Measurements from ENCODE around the gene PTPRS. TPM values are rescaled to one million over a fixed set of nuclear protein-coding genes. Genes with fewer than 3 reads are reported as not detected.

Gene PTPRS
- total and polyA plus RNA-seq, 4 donors, result 10.9 to 96.7 (median 46.4) TPM

DNA sequence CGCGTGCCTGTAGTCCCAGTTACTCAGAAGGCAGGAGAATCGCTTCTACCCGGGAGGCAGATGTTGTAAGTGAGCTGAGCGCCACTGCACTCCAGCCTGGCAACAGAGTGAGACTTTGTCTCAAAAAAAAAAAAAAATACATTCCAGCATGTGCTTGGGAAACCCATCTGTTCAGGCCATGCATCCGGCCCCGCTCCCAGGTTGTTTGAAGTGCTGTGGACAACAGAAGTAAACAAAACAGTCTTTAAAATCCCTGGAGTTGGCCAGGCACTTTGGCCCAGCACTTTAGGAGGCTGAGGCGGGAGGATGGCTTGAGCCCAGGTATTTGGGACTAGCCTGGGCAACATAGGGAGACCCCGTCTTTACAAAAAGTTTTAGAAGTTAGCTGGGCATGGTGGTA, 3.2 kb upstream of the PTPRS start:
- TF ChIP-seq, protein P1, sequence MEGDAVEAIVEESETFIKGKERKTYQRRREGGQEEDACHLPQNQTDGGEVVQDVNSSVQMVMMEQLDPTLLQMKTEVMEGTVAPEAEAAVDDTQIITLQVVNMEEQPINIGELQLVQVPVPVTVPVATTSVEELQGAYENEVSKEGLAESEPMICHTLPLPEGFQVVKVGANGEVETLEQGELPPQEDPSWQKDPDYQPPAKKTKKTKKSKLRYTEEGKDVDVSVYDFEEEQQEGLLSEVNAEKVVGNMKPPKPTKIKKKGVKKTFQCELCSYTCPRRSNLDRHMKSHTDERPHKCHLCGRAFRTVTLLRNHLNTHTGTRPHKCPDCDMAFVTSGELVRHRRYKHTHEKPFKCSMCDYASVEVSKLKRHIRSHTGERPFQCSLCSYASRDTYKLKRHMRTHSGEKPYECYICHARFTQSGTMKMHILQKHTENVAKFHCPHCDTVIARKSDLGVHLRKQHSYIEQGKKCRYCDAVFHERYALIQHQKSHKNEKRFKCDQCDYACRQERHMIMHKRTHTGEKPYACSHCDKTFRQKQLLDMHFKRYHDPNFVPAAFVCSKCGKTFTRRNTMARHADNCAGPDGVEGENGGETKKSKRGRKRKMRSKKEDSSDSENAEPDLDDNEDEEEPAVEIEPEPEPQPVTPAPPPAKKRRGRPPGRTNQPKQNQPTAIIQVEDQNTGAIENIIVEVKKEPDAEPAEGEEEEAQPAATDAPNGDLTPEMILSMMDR (IDR thresholded peaks at IDR 0.05; ENCODE audit: control extremely low read depth, extremely low read depth), result no peak
- H3K27ac ChIP-seq (ENCODE audit: low read depth in 1 of 2, low read length in 1 of 2), result no peak overlapping the region
- ATAC-seq (ENCODE audit: insufficient read depth, low FRiP score), result no peak
- DNase-seq, result peak; percentile 31 to 38 (median 36)
- H3K4me3 ChIP-seq, result no peak overlapping the region
- 48 to 66% methylated on average over 9 of the region's 9 CpGs for WGBS, 2 donors
- peaks cover 7 to 18% (median 8%) of the 10 kb centered on the region in 3 donors for H3K27me3 ChIP-seq (ENCODE audit: control insufficient read depth in 3 of 3, insufficient read depth in 3 of 3, low read length in 2 of 3)
- H3K36me3 ChIP-seq (ENCODE audit: control insufficient read depth in 4 of 4, insufficient read depth in 4 of 4, low read length in 4 of 4), result no peaks in the 10 kb centered on the region
- peaks cover 0 to 5% (median 4%) of the 10 kb centered on the region in 5 donors for H3K4me1 ChIP-seq (ENCODE audit: control insufficient read depth in 5 of 5, insufficient read depth in 5 of 5, low read length in 5 of 5)
- H3K9ac ChIP-seq (ENCODE audit: insufficient read depth in 1 of 2, low read length in 2 of 2), result no peak overlapping the region
- peaks cover 0 to 3% (median 0%) of the 10 kb centered on the region in 4 donors for H3K9me3 ChIP-seq (ENCODE audit: control insufficient read depth in 4 of 4, insufficient read depth in 3 of 4, low read length in 3 of 4)

DNA sequence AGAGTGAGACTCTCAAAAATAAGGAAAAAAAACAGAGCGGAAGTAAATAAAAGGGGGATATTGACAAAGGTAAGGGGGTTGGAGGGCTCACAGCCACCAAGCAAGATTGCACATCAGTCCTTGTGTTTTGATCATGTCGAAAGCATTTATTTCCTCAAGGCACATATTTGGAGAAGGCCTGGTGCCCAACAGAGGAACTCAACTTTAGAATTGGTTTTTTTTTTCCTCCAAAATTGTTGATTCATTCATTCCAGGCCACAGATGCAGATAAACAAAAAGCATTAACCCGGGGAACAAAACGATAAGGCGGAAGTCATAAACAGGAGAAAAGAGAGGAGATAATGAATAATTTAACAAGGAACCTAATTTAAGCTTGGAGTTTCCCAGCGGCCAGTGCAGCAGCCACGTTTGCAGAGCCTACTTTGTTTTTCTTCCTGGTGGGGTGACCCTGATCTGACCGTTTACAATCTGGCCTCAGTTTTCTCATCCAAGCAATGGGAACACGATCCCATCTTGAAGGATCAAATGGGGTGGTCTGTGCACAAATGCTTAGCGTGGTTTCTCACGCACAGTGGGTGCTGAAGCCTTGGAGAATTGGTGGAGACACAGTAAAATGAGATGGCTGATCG, 2.1 kb upstream of the PTPRS start:
- ATAC-seq (ENCODE audit: insufficient read depth, low FRiP score) (no peak), DNase-seq (no peak)
- H3K9me3 ChIP-seq (ENCODE audit: control insufficient read depth in 4 of 4, insufficient read depth in 3 of 4, low read length in 3 of 4), result peaks cover 0 to 3% (median 0%) of the 10 kb centered on the region in 4 donors
- TF ChIP-seq, protein P1 (IDR thresholded peaks at IDR 0.05; ENCODE audit: control extremely low read depth, extremely low read depth), result no peak
- no peak overlapping the region for H3K9ac ChIP-seq (ENCODE audit: insufficient read depth in 1 of 2, low read length in 2 of 2)
- no peak overlapping the region for H3K27ac ChIP-seq (ENCODE audit: low read depth in 1 of 2, low read length in 1 of 2)
- peaks cover 7 to 28% (median 12%) of the 10 kb centered on the region in 3 donors for H3K27me3 ChIP-seq (ENCODE audit: control insufficient read depth in 3 of 3, insufficient read depth in 3 of 3, low read length in 2 of 3)
- H3K4me3 ChIP-seq, result no peak overlapping the region
- peaks cover 2 to 9% (median 4%) of the 10 kb centered on the region in 5 donors for H3K4me1 ChIP-seq (ENCODE audit: control insufficient read depth in 5 of 5, insufficient read depth in 5 of 5, low read length in 5 of 5)
- no peaks in the 10 kb centered on the region for H3K36me3 ChIP-seq (ENCODE audit: control insufficient read depth in 4 of 4, insufficient read depth in 4 of 4, low read length in 4 of 4)
- WGBS, 2 donors, result 61 to 65% methylated on average over 12 of the region's 12 CpGs

DNA sequence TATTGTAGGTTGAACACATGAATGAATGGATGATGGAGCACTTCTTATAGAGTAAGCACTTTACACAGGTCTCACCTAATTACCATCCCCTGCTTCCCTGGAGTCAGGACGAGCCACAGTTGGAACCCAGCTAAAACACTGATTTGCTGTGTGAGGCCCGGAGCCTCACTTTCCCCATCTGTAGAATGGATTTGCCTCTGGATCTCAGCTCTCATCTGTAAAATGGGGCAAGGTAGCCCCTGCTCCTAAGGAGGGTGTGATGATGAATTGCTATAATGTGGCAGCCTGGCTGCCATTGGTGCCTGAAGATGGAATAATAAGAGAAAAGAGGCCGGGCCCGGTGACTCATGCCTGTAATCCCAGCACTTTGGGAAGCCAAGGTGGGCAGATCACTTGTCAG, 1.4 kb upstream of the PTPRS start:
- H3K9ac ChIP-seq (ENCODE audit: insufficient read depth in 1 of 2, low read length in 2 of 2), result no peak overlapping the region
- no peak overlapping the region for H3K27ac ChIP-seq (ENCODE audit: low read depth in 1 of 2, low read length in 1 of 2)
- H3K4me3 ChIP-seq, result no peak overlapping the region
- no peaks in the 10 kb centered on the region for H3K36me3 ChIP-seq (ENCODE audit: control insufficient read depth in 4 of 4, insufficient read depth in 4 of 4, low read length in 4 of 4)
- H3K27me3 ChIP-seq (ENCODE audit: control insufficient read depth in 3 of 3, insufficient read depth in 3 of 3, low read length in 2 of 3), result peaks cover 11 to 33% (median 12%) of the 10 kb centered on the region in 3 donors
- TF ChIP-seq, protein P1 (IDR thresholded peaks at IDR 0.05; ENCODE audit: control extremely low read depth, extremely low read depth), result no peak
- no peak for DNase-seq
- H3K4me1 ChIP-seq (ENCODE audit: control insufficient read depth in 5 of 5, insufficient read depth in 5 of 5, low read length in 5 of 5), result peaks cover 2 to 9% (median 4%) of the 10 kb centered on the region in 5 donors
- no peak for ATAC-seq (ENCODE audit: insufficient read depth, low FRiP score)
- 67 to 80% methylated on average over 4 of the region's 4 CpGs for WGBS, 2 donors
- peaks cover 0 to 3% (median 0%) of the 10 kb centered on the region in 4 donors for H3K9me3 ChIP-seq (ENCODE audit: control insufficient read depth in 4 of 4, insufficient read depth in 3 of 4, low read length in 3 of 4)

All from lung (tissue), 12 donors.